DMS53 (cell line): ENCODE results near the gene ADAMTSL1.

Source experiments
- DNase-seq: peaks from one replicate; lab custom pipeline; 2025; lab: John Stamatoyannopoulos, UW

ADAMTSL1 gene

GRCh38 chr9:18610956-18611355 lies 137.0 kb downstream of the ADAMTSL1 start:
- DNase-seq, result peak; percentile 70

- no peak for DNase-seq
These were observed 138.0 kb downstream of the ADAMTSL1 start for GRCh38 chr9:18611971-18612370.

GRCh38 chr9:18614116-18614515 lies 140.2 kb downstream of the ADAMTSL1 start:
- DNase-seq, result no peak

GRCh38 chr9:18614651-18615050 lies 140.7 kb downstream of the ADAMTSL1 start:
- DNase-seq, result no peak

GRCh38 chr9:18616976-18617375 lies 143.0 kb downstream of the ADAMTSL1 start:
- no peak for DNase-seq

- no peak for DNase-seq
These were observed 143.8 kb downstream of the ADAMTSL1 start for GRCh38 chr9:18617759-18618158.

- DNase-seq, result no peak
These were observed 144.9 kb downstream of the ADAMTSL1 start for GRCh38 chr9:18618862-18619261.

- peak; percentile 70 for DNase-seq
These were observed 148.4 kb downstream of the ADAMTSL1 start for GRCh38 chr9:18622186-18622836.

GRCh38 chr9:18623221-18624079 lies 149.5 kb downstream of the ADAMTSL1 start:
- no peak for DNase-seq

- DNase-seq, result peak; percentile 6
These were observed 152.2 kb downstream of the ADAMTSL1 start for GRCh38 chr9:18626046-18626698.

GRCh38 chr9:18629136-18629535 lies 155.2 kb downstream of the ADAMTSL1 start:
- no peak for DNase-seq

GRCh38 chr9:18632632-18633403 lies 158.9 kb downstream of the ADAMTSL1 start:
- DNase-seq, result no peak

GRCh38 chr9:18636781-18637180 lies 162.8 kb downstream of the ADAMTSL1 start:
- no peak for DNase-seq

GRCh38 chr9:18638371-18639249 lies 164.7 kb downstream of the ADAMTSL1 start:
- no peak for DNase-seq

GRCh38 chr9:18639911-18640310 lies 166.0 kb downstream of the ADAMTSL1 start:
- no peak for DNase-seq

GRCh38 chr9:18658804-18659705 lies 185.1 kb downstream of the ADAMTSL1 start:
- no peak for DNase-seq

GRCh38 chr9:18660001-18660400 lies 186.0 kb downstream of the ADAMTSL1 start:
- no peak for DNase-seq

- DNase-seq, result no peak
These were observed 188.4 kb downstream of the ADAMTSL1 start for GRCh38 chr9:18662320-18662719.

- no peak for DNase-seq
These were observed 192.0 kb downstream of the ADAMTSL1 start for GRCh38 chr9:18665947-18666346.

GRCh38 chr9:18666348-18666747 lies 192.4 kb downstream of the ADAMTSL1 start:
- DNase-seq, result no peak
